C4-2B (cell line): ENCODE results near the gene KCNJ13.

Source experiments
- H3K27ac ChIP-seq: fragments of 450-650 bp; 2 replicates; pipeline ENCODE4 v1.5.1; 2017
- ZFX ChIP-seq: fragments of 450-650 bp; IDR thresholded peaks from 2 replicates; pipeline ENCODE4 v1.6.1; 2017
- TF ChIP-seq, protein P1 (sequence below): fragments of 450-650 bp; conservative IDR thresholded peaks from 2 replicates; pipeline ENCODE4 v1.5.1; 2017; ENCODE audit warnings: mild to moderate bottlenecking

The KCNJ13 gene

GRCh38 chr2:232800166-232800565, 23.8 kb upstream of the KCNJ13 start:
- TF ChIP-seq ZFX, result no peak
- TF ChIP-seq, protein P1, sequence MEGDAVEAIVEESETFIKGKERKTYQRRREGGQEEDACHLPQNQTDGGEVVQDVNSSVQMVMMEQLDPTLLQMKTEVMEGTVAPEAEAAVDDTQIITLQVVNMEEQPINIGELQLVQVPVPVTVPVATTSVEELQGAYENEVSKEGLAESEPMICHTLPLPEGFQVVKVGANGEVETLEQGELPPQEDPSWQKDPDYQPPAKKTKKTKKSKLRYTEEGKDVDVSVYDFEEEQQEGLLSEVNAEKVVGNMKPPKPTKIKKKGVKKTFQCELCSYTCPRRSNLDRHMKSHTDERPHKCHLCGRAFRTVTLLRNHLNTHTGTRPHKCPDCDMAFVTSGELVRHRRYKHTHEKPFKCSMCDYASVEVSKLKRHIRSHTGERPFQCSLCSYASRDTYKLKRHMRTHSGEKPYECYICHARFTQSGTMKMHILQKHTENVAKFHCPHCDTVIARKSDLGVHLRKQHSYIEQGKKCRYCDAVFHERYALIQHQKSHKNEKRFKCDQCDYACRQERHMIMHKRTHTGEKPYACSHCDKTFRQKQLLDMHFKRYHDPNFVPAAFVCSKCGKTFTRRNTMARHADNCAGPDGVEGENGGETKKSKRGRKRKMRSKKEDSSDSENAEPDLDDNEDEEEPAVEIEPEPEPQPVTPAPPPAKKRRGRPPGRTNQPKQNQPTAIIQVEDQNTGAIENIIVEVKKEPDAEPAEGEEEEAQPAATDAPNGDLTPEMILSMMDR, result no peak
- H3K27ac ChIP-seq, result no peak overlapping the region

DNA sequence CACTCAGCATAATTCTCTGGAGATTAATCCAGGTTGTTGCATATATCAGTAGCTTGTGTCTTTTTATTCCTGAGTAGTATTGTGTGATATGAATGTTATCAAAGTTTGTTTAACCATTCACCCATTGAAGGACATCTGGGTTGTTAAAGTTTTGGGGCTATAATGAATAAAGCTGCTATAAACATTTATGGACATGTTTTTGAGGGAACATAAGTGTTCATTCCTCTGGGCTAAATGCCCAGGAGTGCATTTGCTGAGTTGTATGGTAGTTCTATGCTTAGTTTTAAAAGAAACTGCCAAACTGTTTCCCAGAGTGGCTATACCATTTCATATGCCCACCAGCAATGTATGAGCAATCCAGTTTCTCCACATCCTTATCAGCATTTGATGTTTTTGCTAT, 21.8 kb upstream of the KCNJ13 start:
- TF ChIP-seq, protein P1, result no peak
- TF ChIP-seq ZFX, result no peak

DNA sequence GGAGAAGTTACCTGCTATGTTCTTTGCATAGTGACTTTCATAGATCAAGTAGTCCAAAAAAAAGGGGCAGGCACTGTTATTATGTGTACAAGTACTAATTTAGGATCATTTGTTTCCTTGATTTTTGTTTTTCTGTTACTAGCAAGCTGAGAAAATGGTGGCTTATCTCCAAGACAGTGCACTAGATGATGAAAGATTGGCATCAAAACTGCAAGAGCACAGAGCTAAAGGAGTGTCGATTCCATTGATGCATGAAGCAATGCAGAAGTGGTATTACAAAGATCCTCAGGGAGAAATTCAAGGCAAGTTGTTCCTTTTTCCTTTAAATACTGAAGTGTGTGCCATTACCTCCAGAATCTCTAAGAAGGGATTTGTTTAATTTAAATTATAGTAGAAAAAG, 19.6 kb upstream of the KCNJ13 start:
- H3K27ac ChIP-seq, result no peak overlapping the region
- no peak for TF ChIP-seq ZFX
- TF ChIP-seq, protein P1, result no peak

More for the DNA sequence above, 21.8 kb upstream of the KCNJ13 start:
- H3K27ac ChIP-seq, result no peak overlapping the region

DNA sequence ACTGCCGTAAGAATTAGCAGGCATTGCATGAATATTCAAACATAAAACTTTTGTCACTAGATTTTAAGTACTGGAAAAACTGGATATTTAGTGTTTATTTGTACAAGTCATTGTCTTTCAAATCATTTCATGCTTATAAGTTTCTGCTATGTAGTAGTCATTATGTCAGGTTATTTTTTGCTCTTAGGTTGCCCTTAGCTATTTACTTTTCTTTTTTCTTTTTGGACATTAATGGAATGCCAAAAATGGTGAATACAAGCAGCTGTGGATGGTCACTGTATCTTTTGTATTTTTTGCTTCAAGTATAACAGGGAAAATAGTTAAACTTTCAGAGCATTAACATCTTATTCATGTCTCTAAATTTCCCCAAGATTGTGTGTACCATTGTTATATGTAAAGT, 18.6 kb upstream of the KCNJ13 start:
- no peak for TF ChIP-seq ZFX
- TF ChIP-seq, protein P1, result no peak
- H3K27ac ChIP-seq, result no peak overlapping the region

DNA sequence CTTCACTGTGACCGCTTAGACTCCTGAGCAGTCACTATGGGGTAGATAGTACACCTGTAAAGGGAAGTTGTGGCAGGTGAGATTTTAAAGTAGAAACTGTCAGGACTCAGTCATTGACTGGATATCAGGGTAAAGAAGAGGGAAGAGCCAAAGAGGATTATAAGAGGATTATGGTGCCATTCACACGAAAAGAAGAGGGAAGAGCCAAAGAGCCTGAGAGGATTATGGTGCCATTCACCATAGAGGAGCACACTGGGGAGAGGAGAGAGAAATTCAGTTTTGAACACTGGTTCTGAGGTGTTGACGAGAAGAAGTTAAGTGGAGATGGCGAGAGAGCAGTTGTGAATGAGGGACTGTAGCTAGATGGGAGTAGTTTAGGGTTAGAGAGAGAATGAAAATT, 16.9 kb upstream of the KCNJ13 start:
- H3K27ac ChIP-seq, result no peak overlapping the region
- no peak for TF ChIP-seq ZFX
- TF ChIP-seq, protein P1, result no peak

DNA sequence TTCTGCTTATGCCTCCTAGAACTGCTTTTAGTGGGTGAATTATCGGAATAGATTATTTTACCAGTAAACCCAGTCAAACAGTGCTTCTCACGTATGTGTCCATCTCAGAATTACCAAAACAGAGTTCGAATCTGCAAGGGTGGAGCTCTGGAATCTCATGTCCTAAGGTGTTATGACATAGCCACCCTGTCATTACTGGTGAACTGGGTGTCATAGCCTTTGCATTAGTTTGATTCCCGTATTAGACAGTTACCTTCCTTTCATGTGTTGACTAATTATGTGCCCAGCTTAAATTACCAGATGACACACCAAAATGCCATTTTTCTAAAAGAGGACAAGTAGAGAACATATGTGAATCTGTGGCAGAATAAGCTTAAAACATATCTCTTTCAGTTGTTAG, 15.2 kb upstream of the KCNJ13 start:
- no peak for TF ChIP-seq ZFX
- TF ChIP-seq, protein P1, result no peak
- H3K27ac ChIP-seq, result no peak overlapping the region

DNA sequence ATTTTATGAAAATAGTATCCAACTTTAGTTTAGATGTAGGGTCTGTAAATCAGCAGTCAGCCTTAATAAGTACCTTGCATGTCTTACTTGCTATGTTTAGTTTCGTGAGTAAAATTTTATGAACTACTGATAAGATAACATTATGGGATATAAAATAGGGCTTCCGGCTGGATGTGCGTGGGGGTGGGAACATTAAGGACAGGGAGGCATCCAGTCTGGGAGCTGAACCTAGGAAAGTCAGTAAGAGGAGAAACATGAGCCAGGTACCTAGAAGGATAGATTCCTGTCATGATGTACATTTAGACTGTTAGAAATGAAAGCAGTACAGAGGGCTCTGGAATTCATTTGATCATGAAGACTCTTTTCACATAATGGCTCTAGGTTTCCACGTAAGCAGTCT, 12.7 kb upstream of the KCNJ13 start:
- no peak overlapping the region for H3K27ac ChIP-seq
- TF ChIP-seq ZFX, result no peak
- TF ChIP-seq, protein P1, result no peak
